GM12891 (cell line): ENCODE data around the gene LGR6.

ENCODE experiments used
- PAX5 ChIP-seq: IDR thresholded peaks from 2 replicates; pipeline ENCODE4 v1.6.1; 2011; ENCODE audit warnings: low read length, moderate library complexity, mild to moderate bottlenecking; ENCODE audit not compliant: insufficient read depth, severe bottlenecking
- POLR2A ChIP-seq: IDR thresholded peaks from 2 replicates; pipeline ENCODE4 v1.6.1; 2011; ENCODE audit warnings: low read depth, low read length, control low read depth
- POLR2AphosphoS5 ChIP-seq: IDR thresholded peaks from 2 replicates; pipeline ENCODE4 v1.6.1; 2011; ENCODE audit warnings: low read depth, low read length, control low read depth
- POU2F2 ChIP-seq: IDR thresholded peaks from 2 replicates; pipeline ENCODE4 v1.6.1; 2011; ENCODE audit warnings: low read depth, mild to moderate bottlenecking, control low read depth, low read length, moderate library complexity
- TAF1 ChIP-seq: IDR thresholded peaks from 2 replicates; pipeline ENCODE4 v1.6.1; 2011; ENCODE audit warnings: low read depth, low read length, control low read depth

DNA sequence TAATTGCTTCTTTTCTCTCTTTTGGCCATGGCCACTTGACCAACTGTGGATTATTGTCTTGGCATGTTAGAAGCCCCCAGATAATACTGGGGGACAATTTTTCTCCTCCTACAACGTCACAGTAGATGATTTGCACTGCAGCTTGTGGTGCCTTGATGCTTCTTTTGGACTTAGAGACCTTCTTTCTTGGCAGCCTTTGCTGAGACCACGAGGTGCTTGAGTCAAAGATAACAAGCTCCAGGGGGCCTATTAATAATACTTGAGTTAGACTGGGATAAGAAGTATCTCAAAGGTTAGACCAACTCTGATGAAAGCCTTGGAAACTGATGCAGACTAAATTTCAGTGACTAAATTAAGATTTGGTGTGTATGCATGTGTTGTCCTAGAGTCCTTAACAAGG is 158.1 kb downstream of the LGR6 start:
- TF ChIP-seq TAF1 (no peak), POLR2AphosphoS5 (no peak), POLR2A (no peak), POU2F2 (no peak), PAX5 (no peak)
